Measurements from ENCODE around the gene SDK1.

The SDK1 gene

DNA sequence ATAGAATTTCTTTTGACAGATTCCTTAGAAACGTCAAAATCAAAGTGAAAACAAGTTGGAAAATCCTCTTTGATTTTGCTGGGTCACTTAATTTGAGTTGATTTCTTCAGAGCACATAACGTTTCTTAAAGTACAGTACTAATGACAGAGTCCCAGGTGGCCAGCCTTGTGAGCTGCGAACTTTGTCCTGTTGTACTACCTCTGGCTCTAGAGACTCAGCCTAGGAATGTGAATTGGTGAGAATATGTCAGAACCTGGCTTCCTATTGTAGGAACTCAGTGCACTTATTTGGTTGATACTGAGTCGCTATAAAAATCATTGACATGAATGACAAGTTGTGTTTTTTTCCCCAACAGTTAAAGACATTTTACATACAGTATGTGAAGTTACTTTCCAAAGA lies 20.2 kb downstream of the SDK1 start:
- no peak for DNase-seq
- intact Hi-C loops (cut with DNase I): no loop called here

DNA sequence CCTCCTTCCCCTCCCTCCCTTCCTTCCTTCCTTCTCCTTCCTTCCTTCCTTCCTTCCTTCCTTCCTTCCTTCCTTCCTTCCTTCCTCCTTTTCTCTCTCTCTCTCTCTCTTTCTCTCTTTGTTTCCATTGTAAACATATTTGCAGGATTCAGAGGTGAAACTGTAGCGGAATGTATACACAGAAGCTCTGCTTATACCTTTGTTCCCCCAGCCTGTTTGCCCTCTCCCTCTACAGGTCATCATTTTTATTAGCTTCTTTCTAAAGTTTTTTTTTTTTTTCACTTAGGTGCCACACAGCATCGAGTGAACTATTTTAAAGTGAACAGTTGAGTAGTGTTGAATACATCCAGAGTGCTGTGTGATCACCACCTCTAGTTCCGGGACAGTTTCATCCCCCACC lies 20.7 kb downstream of the SDK1 start:
- intact Hi-C loops (cut with DNase I): no loop called here
- DNase-seq: no peak

DNA sequence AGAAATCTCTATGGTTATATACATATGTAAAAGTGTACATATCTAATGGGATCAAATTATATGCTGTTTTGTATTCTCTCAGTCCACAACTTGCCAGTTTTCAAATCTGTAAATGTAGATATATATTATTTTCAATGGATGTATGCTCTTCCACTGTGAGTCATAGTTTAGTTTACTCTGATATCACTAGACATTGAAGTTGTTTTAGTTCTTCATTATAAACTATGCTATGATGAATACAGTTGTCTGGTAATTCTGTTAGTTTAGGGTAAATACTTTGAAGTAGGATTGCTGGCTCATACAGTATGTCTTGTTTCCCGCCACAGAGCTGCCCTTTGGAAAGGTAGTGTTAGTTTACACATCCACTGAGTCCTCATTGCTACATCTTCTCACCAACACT lies 25.2 kb downstream of the SDK1 start:
- DNase-seq: no peak
- intact Hi-C loops (cut with DNase I): no loop called here

DNA sequence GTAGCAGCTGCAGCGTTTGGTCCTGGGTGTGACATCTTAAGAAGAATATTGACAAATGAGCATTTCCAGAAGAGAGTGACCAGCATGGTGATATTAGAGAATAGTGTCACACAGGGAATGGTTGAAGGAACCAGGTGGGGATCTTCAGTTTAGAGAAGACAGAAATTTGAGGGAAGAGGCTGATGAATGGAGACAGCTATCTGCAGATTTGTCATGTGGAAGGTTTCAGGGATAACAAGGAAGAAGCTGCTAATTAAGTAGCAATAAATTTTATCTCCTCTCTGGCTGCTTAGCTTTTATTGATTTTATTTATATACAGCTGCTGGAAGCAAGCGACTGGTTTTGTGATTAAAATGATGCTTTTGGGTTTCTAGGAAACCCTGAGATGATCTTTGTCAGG lies 26.0 kb downstream of the SDK1 start:
- DNase-seq: no peak
- intact Hi-C loops (cut with DNase I): no loop called here

DNA sequence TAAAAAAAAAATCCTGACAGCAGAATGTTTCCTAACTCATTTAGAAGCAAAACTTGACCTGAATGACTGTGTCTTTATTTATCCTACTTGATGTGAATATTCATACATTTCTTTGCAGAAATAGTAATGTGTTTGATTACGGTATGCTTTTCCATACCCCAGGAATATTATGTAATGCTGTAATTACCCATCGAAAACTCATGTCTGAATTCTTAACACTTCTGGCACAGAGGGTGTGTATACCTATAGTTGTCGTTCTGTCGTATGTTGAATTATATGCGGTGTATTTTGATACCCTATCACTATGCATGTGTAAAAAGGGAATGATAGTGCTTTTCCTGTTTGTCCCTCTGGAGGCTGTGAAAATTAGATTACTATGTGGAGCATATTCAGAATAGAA lies 26.6 kb downstream of the SDK1 start:
- no peak for DNase-seq
- intact Hi-C loops (cut with DNase I): no loop called here

DNA sequence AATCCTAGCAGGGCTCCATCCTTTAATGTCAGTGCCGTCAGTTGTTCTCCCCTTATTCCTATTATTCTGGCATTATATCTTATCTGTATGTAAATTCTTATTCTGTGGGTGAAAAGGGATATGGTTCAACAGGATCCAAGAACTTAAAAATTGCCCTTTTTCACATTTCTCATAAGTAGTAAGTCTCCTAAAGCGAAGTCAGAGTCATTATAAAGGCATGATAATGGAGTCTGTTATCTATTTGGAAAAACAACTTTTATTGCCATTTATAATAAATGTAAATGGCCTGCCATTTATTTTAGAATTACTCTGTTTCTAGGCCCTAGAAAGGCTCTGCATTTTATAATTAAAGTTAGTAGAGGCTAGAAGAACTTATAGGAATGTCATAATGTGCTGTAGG lies 31.3 kb downstream of the SDK1 start:
- intact Hi-C loops (cut with DNase I): no loop called here
- no peak for DNase-seq

DNA sequence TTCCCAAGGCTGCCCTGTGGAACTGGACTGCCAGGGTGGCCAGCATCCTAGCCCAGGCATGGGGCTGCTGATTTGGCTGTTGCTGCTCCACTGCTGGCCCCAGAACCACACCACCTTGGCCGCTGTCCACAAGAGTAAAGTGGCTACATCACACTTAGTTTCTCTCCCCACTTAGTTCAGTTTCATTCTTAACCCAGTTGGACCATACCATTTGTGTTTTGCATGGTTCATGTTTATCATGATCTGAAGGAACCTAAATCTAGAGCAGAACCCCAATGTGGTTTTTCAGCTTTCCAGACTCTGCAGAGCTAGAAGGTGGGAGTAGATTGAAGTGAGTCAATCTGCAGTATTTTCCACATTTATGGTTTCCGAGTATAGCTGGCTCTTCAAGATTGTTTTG lies 32.8 kb downstream of the SDK1 start:
- DNase-seq: no peak
- intact Hi-C loops (cut with DNase I): no loop called here

DNA sequence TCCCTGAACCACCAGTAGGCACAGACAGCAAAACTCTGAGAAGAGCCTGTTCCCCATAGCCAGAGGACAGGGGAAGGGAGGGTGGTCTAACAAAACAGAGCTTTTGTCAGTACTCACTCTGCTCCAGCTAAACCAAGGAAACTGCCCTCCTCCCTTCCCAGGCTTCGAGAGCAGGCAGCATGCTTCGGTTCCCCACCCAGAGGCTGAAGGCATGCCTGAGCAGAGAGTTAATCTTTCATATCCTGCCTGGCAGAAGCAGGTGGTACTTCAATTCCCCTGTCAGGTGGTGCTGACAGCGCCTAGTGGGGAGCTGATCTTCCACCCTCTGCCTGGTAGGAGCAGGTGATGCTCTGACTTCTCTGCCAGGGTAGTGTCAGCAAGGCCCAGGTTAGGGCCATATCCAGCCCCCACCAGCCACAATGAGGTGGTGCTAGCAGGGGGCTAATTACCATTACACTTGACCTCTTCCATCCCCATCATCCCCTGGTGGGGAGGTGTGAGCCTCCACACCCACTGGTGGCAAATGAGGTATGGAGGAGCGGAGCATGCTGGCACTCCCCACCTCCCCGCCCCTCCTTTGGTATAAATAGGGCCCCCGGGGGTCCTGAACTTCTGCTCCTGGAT lies 35.1 kb downstream of the SDK1 start:
- no peak for DNase-seq
- intact Hi-C loops (cut with DNase I): no loop called here

DNA sequence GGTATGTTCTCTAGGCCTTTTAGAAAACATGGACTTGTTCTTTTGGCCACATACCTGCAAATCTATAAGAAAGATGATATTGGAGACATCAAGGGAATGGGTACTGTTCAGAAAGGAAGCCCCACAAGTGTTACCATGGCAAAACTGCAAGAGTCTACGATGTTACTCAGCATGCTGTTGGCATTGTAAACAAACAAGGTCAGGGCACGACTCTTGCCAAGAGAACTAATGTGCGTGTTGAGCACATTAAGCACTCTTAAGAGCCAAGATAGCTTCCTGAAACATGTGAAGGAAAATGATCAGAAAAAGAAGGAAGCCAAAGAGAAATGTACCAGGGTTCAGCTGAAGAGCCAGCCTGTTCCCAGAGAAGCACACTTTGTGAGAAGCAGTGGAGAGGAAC lies 37.1 kb downstream of the SDK1 start:
- DNase-seq: no peak
- intact Hi-C loops (cut with DNase I): no loop called here

DNA sequence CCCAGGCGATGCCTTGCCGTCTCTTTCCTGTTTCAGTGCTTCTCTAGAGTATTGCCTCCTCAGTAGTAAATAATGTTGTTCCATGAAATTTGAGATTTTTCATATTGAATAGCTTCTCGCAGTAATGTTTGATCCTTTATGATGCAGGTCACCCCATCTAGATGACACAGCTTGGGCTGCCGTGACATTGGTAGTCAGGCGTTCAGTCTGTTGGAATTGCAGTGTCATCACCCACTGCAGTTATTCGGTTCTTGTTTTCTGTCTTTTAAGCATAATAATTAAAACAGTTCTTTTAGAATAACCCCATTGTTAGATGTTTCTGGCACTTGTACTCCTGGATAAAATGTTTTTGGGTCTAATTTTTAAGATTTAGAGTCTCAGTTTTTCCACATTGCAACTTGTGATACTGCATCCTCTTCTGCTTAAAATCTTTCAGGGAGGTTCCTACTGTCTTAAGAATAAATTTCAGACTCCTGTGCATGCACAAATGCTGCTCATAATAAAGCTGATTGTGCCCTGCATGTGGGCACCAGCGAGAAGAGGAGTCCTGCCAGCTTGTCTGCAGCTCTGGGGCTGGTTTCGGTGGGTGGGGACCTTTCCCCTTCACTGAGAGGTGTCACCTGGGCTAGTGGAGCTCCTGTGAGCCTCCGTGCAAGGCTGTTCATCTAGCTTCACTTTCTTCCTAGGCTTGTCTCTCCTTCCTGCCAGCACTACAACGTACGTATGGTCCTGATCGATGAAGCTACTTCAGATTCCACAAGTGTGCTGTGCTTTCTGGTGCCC lies 44.8 kb downstream of the SDK1 start:
- DNase-seq: no peak
- intact Hi-C loops (cut with DNase I): no loop called here

DNA sequence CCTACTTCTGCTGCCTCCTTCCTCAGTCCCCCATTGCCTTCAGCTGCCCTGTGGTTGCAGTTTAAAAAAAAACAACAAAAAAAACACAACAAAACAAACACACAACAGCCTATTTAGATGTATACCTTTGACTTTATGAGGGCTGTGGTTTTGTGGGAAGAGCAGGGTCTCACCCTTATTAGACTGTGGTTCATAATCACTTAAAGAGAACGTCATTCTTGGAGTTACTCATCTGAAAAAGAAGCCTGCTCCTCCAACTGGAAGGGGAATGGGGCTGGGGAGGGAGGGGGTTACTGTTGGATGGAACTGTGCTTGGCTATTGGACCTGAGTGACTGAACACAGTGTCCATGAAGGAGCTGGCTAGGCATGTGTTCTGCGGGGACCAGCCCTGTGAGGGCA lies 48.1 kb downstream of the SDK1 start:
- intact Hi-C loops (cut with DNase I): no loop called here
- DNase-seq: no peak

DNA sequence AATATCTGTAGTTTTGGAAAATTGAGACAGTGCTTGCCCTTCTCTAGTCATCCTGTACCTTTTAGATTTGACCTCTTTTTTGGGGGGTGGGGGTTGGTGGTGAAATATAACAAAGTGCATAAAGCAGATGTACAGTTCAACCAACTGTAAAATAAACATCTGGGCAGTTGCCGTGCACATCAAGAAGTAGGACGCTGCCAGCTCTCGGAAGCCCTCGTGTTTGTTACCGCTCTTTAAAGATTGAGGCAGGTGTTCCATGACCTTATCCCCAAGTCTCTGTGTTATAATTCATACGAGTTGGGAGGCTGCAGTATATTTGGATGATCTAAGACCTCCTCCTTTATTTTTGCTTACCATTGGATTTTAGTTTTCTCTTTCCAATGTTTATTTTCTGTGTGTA lies 55.1 kb downstream of the SDK1 start:
- intact Hi-C loops (cut with DNase I): no loop called here
- no peak for DNase-seq

DNA sequence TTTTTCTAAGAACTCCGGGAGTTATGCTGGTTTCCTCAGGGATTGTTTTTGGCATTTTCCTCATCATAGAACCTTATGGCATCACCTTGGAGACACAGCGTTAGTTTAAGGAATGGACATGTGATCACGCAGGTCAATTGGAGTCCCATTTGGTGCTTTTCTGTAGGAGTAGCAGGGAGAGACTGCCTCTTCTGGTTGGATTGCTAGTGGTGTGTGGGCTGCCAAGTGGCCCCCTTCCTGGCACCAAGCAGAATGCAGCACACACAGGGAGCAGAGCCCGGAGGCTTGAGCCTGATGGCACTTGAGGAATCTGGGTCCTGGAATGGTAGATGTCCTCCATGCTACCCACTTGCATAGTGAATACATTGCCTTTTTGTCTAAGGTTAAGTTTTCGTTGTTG lies 57.9 kb downstream of the SDK1 start:
- intact Hi-C loops (cut with DNase I): no loop called here
- no peak for DNase-seq

DNA sequence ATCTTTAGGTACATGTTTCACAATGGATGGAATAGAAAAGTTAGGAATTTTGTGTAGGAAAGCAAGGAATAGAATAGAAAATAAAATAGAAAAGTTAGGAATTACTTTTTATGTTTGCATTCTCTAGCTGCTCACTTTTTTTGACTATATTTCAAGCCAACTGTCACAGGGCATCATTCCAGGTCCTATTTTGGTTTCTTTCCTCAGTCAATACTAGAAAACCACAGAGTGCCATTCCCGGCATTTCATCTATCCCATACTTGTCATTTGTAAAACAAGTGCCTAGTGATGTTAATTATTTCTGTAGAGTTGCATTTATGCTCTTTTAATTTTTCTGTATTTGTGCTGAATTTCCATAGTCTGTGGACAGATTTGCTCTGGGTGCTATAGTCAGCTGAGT lies 66.2 kb downstream of the SDK1 start:
- no peak for DNase-seq
- intact Hi-C loops (cut with DNase I): no loop called here

DNA sequence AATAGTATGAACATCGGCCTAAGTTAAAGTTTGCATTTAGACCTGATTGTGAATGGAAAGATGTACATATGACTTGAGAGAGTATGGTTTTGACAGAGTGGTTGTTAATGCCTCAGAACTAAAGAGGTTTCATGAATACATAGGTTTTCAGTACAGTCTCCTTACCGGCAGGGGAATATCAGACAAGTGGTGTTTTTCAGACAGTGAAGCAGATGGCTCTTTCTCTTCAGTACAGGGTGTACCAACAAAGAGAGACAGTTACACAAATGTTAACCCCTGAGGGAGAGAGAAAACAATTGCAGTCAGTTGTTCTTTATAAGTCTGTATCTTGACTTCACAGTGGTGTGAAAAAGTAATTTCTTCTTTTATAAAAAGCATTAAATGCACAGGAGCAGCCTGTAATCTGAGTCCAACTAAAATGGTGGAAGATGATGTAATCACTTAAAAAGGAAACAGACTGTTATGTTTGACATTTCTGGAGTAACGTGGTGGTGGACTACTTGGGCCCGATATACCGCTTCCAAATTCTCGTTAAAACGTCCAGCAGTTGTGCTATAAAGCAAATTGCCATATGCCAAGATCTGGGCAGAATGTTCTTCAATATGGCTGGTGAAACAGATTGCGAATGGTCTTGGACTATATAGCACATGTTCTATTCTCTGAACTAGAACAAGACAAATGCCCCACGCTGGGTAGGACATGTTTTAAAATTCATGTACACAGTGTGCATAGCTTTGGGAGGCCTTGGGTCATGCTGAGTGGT lies 69.2 kb downstream of the SDK1 start:
- DNase-seq: no peak
- intact Hi-C loops (cut with DNase I): no loop called here

DNA sequence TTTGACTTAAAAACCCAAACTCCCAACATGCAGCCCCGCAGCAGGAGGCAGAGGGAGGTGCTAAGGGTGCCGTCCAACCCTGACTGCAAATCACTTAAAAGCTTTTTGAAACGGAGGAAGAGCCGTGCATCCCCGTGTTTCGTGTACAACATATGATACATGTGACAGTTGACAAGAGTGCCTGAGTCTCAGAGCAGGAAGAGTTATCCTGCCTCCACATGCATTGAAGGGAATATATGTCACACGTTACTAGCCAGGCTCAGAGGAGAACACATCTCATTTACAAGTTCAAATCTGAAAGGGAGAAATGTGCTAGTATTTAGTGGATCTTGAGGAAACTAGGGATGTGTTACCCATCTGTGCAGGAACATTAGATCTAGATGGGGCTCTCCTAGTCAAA lies 69.9 kb downstream of the SDK1 start:
- intact Hi-C loops (cut with DNase I): no loop called here
- no peak for DNase-seq

DNA sequence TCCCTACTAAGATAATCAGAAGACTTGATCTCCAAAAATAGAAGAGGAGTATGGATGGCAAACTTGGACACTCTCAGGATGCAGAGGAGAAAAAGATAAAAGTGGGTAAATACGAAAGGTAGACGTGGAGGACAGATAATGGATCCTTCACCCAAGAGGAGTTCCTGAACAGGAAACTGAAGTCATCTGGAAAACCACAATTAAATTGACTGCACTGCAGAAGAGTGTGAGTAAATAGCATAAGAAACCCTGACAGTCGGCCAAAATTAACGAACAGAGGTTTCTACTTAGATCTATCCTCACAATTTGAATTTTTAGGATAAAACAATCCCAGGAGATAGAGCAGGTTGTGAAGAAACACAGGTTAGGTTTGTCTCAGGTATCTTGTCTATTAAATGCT lies 70.5 kb downstream of the SDK1 start:
- intact Hi-C loops (cut with DNase I): no loop called here
- DNase-seq: no peak

DNA sequence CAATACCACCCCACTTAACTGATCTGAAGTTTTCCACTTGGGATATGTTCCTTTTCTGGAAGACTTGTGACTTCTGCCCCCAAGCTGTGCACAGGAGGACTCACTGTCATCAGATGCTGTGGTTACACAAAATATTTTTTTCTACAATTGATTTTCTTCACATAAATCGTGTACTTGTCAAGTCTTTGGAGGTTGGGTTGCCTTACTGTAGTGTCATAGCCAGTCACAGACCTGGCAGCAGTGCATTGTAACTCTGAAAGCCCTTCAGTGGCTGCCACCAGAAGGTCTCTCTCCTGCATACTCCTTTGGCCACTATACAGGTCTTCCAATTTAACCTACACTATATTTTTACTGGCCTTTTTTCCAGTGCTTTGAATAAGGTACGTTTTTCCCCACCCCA lies 73.2 kb downstream of the SDK1 start:
- DNase-seq: no peak
- intact Hi-C loops (cut with DNase I): no loop called here

DNA sequence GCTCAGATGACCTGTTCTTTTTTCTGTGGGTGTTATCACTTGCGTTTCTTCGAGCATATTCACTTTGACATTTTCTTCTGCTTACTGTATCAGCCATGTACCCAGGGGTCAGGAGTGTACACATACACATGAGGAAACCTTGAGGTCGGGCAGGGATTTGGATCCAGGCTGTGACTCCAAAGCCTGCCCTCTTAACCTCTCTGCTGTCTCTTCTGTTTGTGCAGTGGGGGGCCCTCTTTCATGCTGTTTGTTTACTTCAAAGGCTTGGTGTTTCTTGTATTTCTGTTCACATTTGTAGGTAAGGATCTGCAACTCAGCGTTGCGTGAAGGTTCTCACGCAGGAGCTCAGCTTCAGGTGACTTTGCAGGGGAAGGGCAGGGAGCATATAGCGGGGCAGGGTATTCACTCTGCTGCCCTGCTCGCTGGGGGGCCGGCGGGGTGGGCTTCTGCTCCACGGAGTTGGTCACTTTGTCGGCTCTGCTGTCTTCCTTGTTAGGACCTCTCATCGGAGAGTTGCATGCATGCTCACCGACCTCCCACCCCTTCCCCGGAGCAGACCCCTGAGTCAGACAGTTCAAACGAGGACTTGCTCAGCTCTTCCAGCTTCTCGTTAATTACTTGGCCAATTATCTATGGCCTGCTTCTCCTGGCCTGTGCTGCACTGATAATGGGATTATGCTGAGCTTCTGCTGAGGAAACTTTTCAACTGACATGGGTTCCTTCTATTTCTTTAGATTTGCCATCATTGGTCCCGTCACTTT lies 77.5 kb downstream of the SDK1 start:
- DNase-seq: no peak

DNA sequence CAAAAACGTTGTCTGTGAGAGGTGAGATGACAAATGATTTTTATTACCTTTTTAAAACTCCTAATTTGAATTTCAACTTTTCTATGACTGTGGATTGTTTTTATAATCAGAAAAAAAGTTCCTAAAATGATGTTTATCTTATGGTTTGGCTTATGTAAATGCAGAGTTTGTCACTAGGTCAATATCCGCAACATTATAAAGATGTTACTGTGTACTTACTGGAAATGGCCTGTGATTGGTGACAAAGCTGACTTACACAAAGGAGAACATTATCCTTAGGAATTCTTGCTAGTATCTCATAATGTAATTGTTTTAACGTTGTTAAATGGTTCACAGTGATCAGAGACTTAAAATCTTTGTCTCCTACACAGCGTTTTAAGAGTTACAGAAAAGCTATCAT lies 79.0 kb downstream of the SDK1 start:
- no peak for DNase-seq
- intact Hi-C loops (cut with DNase I): no loop called here

More for the DNA sequence above, 77.5 kb downstream of the SDK1 start:
- intact Hi-C loops (cut with DNase I): no loop called here
